Fibroblast of mammary gland (primary cell): ENCODE measurements around the gene ARL16.

Experiments used
- DNase-seq: peaks from one replicate; pipeline ENCODE4 v3.0.0-alpha.2; 2010; ENCODE audit warnings: low read depth
- H3K4me3 ChIP-seq: 2 replicates; pipeline ENCODE4 v1.5.1; 2011; ENCODE audit warnings: low read depth, mild to moderate bottlenecking, low read length, moderate library complexity; ENCODE audit not compliant: control insufficient read depth
- CTCF ChIP-seq: conservative IDR thresholded peaks from 2 replicates; pipeline ENCODE4 v1.5.1; 2011; ENCODE audit warnings: low read depth, low read length, inconsistent platforms; ENCODE audit not compliant: control insufficient read depth, insufficient read depth

ARL16 gene

GRCh38 chr17:81672504-81672903 lies 11.1 kb downstream of the ARL16 start:
- H3K4me3 ChIP-seq: no peak overlapping the region
- TF ChIP-seq CTCF: no peak
- DNase-seq: no peak

- peak; percentile 12 for DNase-seq
- H3K4me3 ChIP-seq: no peak overlapping the region
- TF ChIP-seq CTCF: no peak
Observed at GRCh38 chr17:81667754-81668153, 15.8 kb downstream of the ARL16 start.

- TF ChIP-seq CTCF: no peak
- peak; percentile 95 for DNase-seq
- peak within 1 kb of the TSS; percentile 85 for H3K4me3 ChIP-seq
Observed at GRCh38 chr17:81666342-81667191, 17.0 kb downstream of the ARL16 start, which contains the start of the genes CCDC137 and OXLD1. CCDC137 (plus strand) TSS chr17:81666737; CDS start chr17:81666767, 30 bp downstream. OXLD1 (minus strand) TSS chr17:81666605; CDS start chr17:81666577, 28 bp downstream.

- TF ChIP-seq CTCF: no peak
- peak overlapping the region; percentile 85 for H3K4me3 ChIP-seq
- no peak for DNase-seq
Observed at GRCh38 chr17:81666092-81666341, 17.6 kb downstream of the ARL16 start.

- peak overlapping the region; percentile 85 for H3K4me3 ChIP-seq
- no peak for TF ChIP-seq CTCF
- peak; percentile 24 for DNase-seq
Observed at GRCh38 chr17:81665205-81666091, 18.1 kb downstream of the ARL16 start.

- H3K4me3 ChIP-seq: no peak overlapping the region
- no peak for TF ChIP-seq CTCF
- peak; percentile 25 for DNase-seq
Observed at GRCh38 chr17:81664051-81664470, 19.5 kb downstream of the ARL16 start.
